Testis (tissue), 3 donors: ENCODE measurements around the gene SMARCD2. TPM values are rescaled to one million over a fixed set of nuclear protein-coding genes. Genes with fewer than 3 reads are reported as not detected.
A peak's percentile ranks its signal among the peaks of the same experiment; 100 is the strongest.

Experiments used
- DNase-seq: peaks from one replicate; pipeline ENCODE4 v3.0.0-alpha.2; 2019
- H3K27ac ChIP-seq, 2 donors: fragments of 200-600 bp; sonication (generic); one replicate each; pipeline ENCODE4 v1.5.1; 2019
- H3K27me3 ChIP-seq: fragments of 200-600 bp; sonication (generic); one replicate; pipeline ENCODE4 v1.5.1; 2019
- H3K36me3 ChIP-seq: fragments of 200-600 bp; sonication (generic); one replicate; pipeline ENCODE4 v1.5.1; 2017; ENCODE audit warnings: low read depth; ENCODE audit errors: missing control alignments
- H3K4me1 ChIP-seq: fragments of 200-600 bp; sonication (generic); one replicate; pipeline ENCODE4 v1.5.1; 2019
- H3K4me3 ChIP-seq, 2 donors: fragments of 200-600 bp; sonication (generic); one replicate each; pipeline ENCODE4 v1.5.1; 2017 to 2019
- H3K9me3 ChIP-seq: fragments of 200-600 bp; sonication (generic); one replicate; pipeline ENCODE4 v1.5.1; 2017
- CTCF ChIP-seq, 3 experiments: fragments of 450-650 bp in 2 of 3; fragments of 200-600 bp in 1 of 3; sonication (generic) in 1 of 3; IDR thresholded peaks; one replicate each; pipeline ENCODE4 v1.5.1; 2016 to 2019; ENCODE audit warnings: antibody characterized with exemption in 3 of 3, mild to moderate bottlenecking in 2 of 3, moderate library complexity in 1 of 3
- POLR2A ChIP-seq: fragments of 450-650 bp; IDR thresholded peaks from one replicate; pipeline ENCODE4 v1.6.1; 2017; ENCODE audit warnings: antibody characterized with exemption, mild to moderate bottlenecking, moderate library complexity
- WGBS, 2 donors: methylation state at CpG; one replicate each; pipeline ENCODE4 v1.1.5; 2018; 5-methylcytosine and 5-hydroxymethylcytosine counted together
- intact Hi-C: fragments of 100-400 bp; cut with DNase I; formaldehyde crosslinking; loops from one replicate; pipeline ENCODE4 v1.15.1; 2023; ENCODE audit warnings: low total_unique reads
- polyA plus RNA-seq: library from polyadenylated mRNA; stranded (reverse); fragments of 350-450 nt; fragmentation: Illumina TruSeq; extraction: RNeasy Lipid Tissue Mini Kit (QIAGEN cat#74804); gene quantifications from one replicate; pipeline ENCODE4 v1.2.3, GENCODE V29; 2014; ENCODE audit warnings: low read depth, low replicate concordance; ENCODE audit not compliant: insufficient read depth
- total RNA-seq, 2 donors: library from RNA; depleted of rRNA; stranded (reverse); fragments of >200 nt; gene quantifications; one replicate each; pipeline ENCODE4 v1.2.3, GENCODE V29; 2016

Gene SMARCD2
- total and polyA plus RNA-seq, 3 donors from 2014 or later = 95.2 to 122 (median 121) TPM

- Histone ChIP-seq H3K4me3 (peak overlapping the region; percentile 88 to 96), H3K4me1 (peaks cover 43% of the 10 kb centered on the region), H3K27ac (peak overlapping the region; percentile 91 to 97), H3K27me3 (no peaks in the 10 kb centered on the region), H3K36me3 (no peaks in the 10 kb centered on the region), H3K9me3 (no peaks in the 10 kb centered on the region)
- DNase-seq = no peak
- TF ChIP-seq POLR2A = no peak
- no peak for TF ChIP-seq CTCF (IDR thresholded peaks at IDR 0.05)
- WGBS, 2 donors = 32 to 35% methylated on average over 4 of the region's 4 CpGs
- intact Hi-C loops = no loop called here
These were observed 1.7 kb downstream of the SMARCD2 start for GRCh38 chr17:63840591-63841349.

GRCh38 chr17:63838631-63839171 is 3.8 kb downstream of the SMARCD2 start:
- H3K4me3 ChIP-seq = no peak overlapping the region
- peaks cover 43% of the 10 kb centered on the region for H3K4me1 ChIP-seq
- no peaks in the 10 kb centered on the region for H3K36me3 ChIP-seq
- WGBS, 2 donors = 27 to 38% methylated on average over 6 to 7 of the region's 7 CpGs
- intact Hi-C loops = no loop called here
- no peaks in the 10 kb centered on the region for H3K27me3 ChIP-seq
- no peaks in the 10 kb centered on the region for H3K9me3 ChIP-seq
- TF ChIP-seq POLR2A (no peak), CTCF (IDR thresholded peaks at IDR 0.05) (no peak)
- H3K27ac ChIP-seq = peak overlapping the region; percentile 69 to 97
- peak; percentile 92 for DNase-seq

GRCh38 chr17:63837962-63838600 is 4.4 kb downstream of the SMARCD2 start:
- TF ChIP-seq POLR2A (no peak), CTCF (IDR thresholded peaks at IDR 0.05) (no peak)
- Histone ChIP-seq H3K4me3 (no peak overlapping the region), H3K36me3 (no peaks in the 10 kb centered on the region), H3K4me1 (peaks cover 43% of the 10 kb centered on the region), H3K27ac (peak overlapping the region; percentile 69 to 97), H3K9me3 (no peaks in the 10 kb centered on the region), H3K27me3 (no peaks in the 10 kb centered on the region)
- intact Hi-C loops = no loop called here
- DNase-seq = no peak
- WGBS, 2 donors = 67 to 75% methylated on average over 3 to 5 of the region's 5 CpGs

GRCh38 chr17:63837480-63837879 is 5.0 kb downstream of the SMARCD2 start:
- TF ChIP-seq POLR2A = no peak
- no peak for TF ChIP-seq CTCF (IDR thresholded peaks at IDR 0.05)
- Histone ChIP-seq H3K27ac (peak overlapping the region; percentile 69 to 97), H3K4me3 (no peak overlapping the region), H3K4me1 (peaks cover 43% of the 10 kb centered on the region), H3K27me3 (no peaks in the 10 kb centered on the region), H3K36me3 (no peaks in the 10 kb centered on the region), H3K9me3 (no peaks in the 10 kb centered on the region)
- no peak for DNase-seq
- WGBS, 2 donors = 85 to 86% methylated on average over 4 to 12 of the region's 12 CpGs
- intact Hi-C loops = no loop called here
